GM19372 (cell line): ENCODE data around the gene RAB1B.

Experiments used
- ATAC-seq: cut with Tn5 transposase; IDR thresholded peaks from one replicate; pipeline ENCODE4 v1.9.1; 2021; ENCODE audit warnings: mild to moderate bottlenecking, low read depth, moderate library complexity; ENCODE audit not compliant: unreplicated experiment

RAB1B gene

GRCh38 chr11:66281776-66282467, 13.5 kb downstream of the RAB1B start:
- ATAC-seq = no peak

- ATAC-seq = peak; percentile 89
These were observed 14.3 kb downstream of the RAB1B start for GRCh38 chr11:66282468-66283455.

- no peak for ATAC-seq
These were observed 15.1 kb downstream of the RAB1B start for GRCh38 chr11:66283461-66284105.

- ATAC-seq = no peak
These were observed 16.2 kb downstream of the RAB1B start for GRCh38 chr11:66284526-66285078.

GRCh38 chr11:66285250-66285947, 17.0 kb downstream of the RAB1B start:
- ATAC-seq = no peak

- no peak for ATAC-seq
These were observed 18.3 kb downstream of the RAB1B start for GRCh38 chr11:66286699-66287098.

GRCh38 chr11:66287211-66287888, 18.9 kb downstream of the RAB1B start:
- ATAC-seq = no peak

GRCh38 chr11:66287889-66288670, 19.6 kb downstream of the RAB1B start:
- no peak for ATAC-seq

GRCh38 chr11:66288671-66289547, 20.5 kb downstream of the RAB1B start, which contains the start of gene YIF1A:
TSS of gene YIF1A (minus strand) at chr11:66289143. CDS start at chr11:66288985, 158 bp downstream.
- ATAC-seq = peak; percentile 93

GRCh38 chr11:66289548-66290329, 21.3 kb downstream of the RAB1B start:
- ATAC-seq = peak; percentile 35

- no peak for ATAC-seq
These were observed 21.8 kb downstream of the RAB1B start for GRCh38 chr11:66290330-66290621.

- ATAC-seq = no peak
These were observed 22.9 kb downstream of the RAB1B start for GRCh38 chr11:66291303-66291705.

- ATAC-seq = no peak
These were observed 23.5 kb downstream of the RAB1B start, which contains the start of gene TMEM151A for GRCh38 chr11:66291706-66292542. TSS of gene TMEM151A (plus strand) at chr11:66291894. CDS start at chr11:66292014, 120 bp downstream.

GRCh38 chr11:66292543-66293332, 24.3 kb downstream of the RAB1B start:
- no peak for ATAC-seq

GRCh38 chr11:66293352-66293751, 24.9 kb downstream of the RAB1B start:
- no peak for ATAC-seq
